MCF 10A (cell line): ENCODE results near the gene CORO7. TPM values are rescaled to one million over a fixed set of nuclear protein-coding genes. Genes with fewer than 3 reads are reported as not detected.

Source experiments
- BruUV-seq: library from RNA; stranded (reverse); fragments of 400-500 nt; replicated peaks from 2 replicates; lab custom pipeline; 2021; lab: Mats Ljungman, UMichigan
- CTCF ChIA-PET: fragments of 300-600 bp; sonication (Branson Sonifier 250); formaldehyde crosslinking; extraction: SDS; loops from one replicate; lab custom pipeline; 2021; ENCODE audit warnings: antibody characterized with exemption, inconsistent platforms; lab: Yijun Ruan, JAX
- POLR2A ChIA-PET: fragments of 300-600, 350-650 bp; sonication (Branson Sonifier 250); formaldehyde crosslinking; extraction: SDS; loops from one replicate; lab custom pipeline; 2020; ENCODE audit warnings: antibody characterized with exemption, inconsistent platforms; lab: Yijun Ruan, JAX
- DNase-seq: peaks from one replicate; pipeline ENCODE4 v3.0.0-alpha.2; 2018; ENCODE audit not compliant: unreplicated experiment
- H3K27ac Mint-ChIP-seq: one replicate; pipeline ENCODE4 v1.8.0; 2022; ENCODE audit warnings: mild to moderate bottlenecking, low read depth, mixed read lengths; ENCODE audit not compliant: unreplicated experiment
- H3K27me3 Mint-ChIP-seq: one replicate; pipeline ENCODE4 v1.8.0; 2022; ENCODE audit warnings: mixed read lengths; ENCODE audit not compliant: insufficient read depth, unreplicated experiment
- H3K36me3 Mint-ChIP-seq: one replicate; pipeline ENCODE4 v1.8.0; 2022; ENCODE audit warnings: mild to moderate bottlenecking, moderate library complexity, mixed read lengths; ENCODE audit not compliant: insufficient read depth, unreplicated experiment
- H3K4me1 Mint-ChIP-seq: one replicate; pipeline ENCODE4 v1.8.0; 2022; ENCODE audit warnings: mixed read lengths; ENCODE audit not compliant: insufficient read depth, unreplicated experiment
- H3K4me3 Mint-ChIP-seq: one replicate; pipeline ENCODE4 v1.8.0; 2022; ENCODE audit warnings: mild to moderate bottlenecking, moderate library complexity, mixed read lengths; ENCODE audit not compliant: unreplicated experiment
- H3K9me3 Mint-ChIP-seq: one replicate; pipeline ENCODE4 v1.8.0; 2022; ENCODE audit warnings: mixed read lengths; ENCODE audit not compliant: unreplicated experiment
- CTCF ChIP-seq: fragments of 200-600 bp; IDR thresholded peaks from one replicate; pipeline ENCODE4 v1.8.0; 2022; ENCODE audit warnings: antibody characterized with exemption, mild to moderate bottlenecking; ENCODE audit not compliant: unreplicated experiment
- intact Hi-C: fragments of 100-400 bp; cut with micrococcal nuclease; formaldehyde crosslinking; loops from 2 replicates; pipeline ENCODE4 v1.14.1; 2022
- total RNA-seq: library from RNA; stranded (reverse); gene quantifications from 2 replicates; pipeline ENCODE4 v1.2.3, GENCODE V29; 2022

The CORO7 gene
- total RNA-seq, 1 experiment from 2014 or later, result 20.3 TPM

DNA sequence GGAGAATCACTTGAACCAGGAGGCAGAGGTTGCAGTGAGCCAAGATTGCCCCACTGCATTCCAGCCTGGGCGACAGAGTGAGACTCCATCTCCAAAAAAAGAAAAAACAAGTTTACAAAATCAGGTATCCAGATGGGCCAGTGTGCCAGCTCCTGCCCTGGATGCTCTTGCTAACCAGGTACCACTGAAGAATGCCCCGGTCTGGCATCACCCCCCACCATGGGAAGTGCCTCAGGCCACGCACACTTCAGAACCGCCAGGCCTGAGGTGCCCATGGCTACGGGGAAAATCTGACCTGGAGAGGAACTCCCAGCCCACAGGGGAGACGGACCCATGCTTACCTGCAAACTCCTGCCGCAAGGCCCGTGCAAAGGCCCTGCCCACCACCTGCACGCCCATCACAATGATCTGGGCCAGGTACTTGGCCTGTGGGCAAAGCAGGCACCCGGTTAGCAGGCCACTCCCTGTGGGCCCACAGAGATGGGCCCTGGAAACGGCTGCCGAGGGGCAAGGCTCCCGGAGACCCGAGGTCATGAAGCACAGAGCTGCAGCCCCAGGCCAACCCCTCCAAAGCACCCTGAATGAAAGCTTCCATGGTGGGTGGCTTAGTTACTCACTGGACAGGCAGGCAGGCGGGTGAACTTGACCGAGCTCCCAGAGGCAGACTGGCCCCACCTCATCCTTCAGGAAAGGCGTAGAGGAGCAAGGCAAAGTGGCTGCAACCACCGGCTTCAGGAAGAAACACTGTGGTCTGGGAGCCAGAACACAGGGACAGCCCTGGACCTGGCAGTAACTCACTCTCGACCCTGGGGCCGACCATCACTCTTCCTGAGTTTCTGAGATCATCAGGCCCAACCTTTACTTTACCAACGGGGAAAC lies 73.3 kb downstream of the CORO7 start:
- CTCF ChIA-PET, result interaction anchor here (0.6 to 3.5 kb wide), 5 partner anchors 12 to 60 kb away, joined by 3 to 20 read pairs (median 4); no protein-coding TSS in a partner anchor
- peaks cover 2% of the 10 kb centered on the region for H3K4me1 Mint-ChIP-seq
- no peak overlapping the region for H3K4me3 Mint-ChIP-seq
- no peaks in the 10 kb centered on the region for H3K9me3 Mint-ChIP-seq
- POLR2A ChIA-PET, result interaction anchor here (0.6 kb wide), 1 partner anchor 303 kb away, joined by 3 read pairs; no protein-coding TSS in a partner anchor
- intact Hi-C loops, result no loop called here
- BruUV-seq, result no TSS peak
- DNase-seq, result no peak
- no peak for TF ChIP-seq CTCF
- peak overlapping the region; percentile 66 for H3K27ac Mint-ChIP-seq
- H3K27me3 Mint-ChIP-seq, result no peaks in the 10 kb centered on the region
- peaks cover 30% of the 10 kb centered on the region for H3K36me3 Mint-ChIP-seq

DNA sequence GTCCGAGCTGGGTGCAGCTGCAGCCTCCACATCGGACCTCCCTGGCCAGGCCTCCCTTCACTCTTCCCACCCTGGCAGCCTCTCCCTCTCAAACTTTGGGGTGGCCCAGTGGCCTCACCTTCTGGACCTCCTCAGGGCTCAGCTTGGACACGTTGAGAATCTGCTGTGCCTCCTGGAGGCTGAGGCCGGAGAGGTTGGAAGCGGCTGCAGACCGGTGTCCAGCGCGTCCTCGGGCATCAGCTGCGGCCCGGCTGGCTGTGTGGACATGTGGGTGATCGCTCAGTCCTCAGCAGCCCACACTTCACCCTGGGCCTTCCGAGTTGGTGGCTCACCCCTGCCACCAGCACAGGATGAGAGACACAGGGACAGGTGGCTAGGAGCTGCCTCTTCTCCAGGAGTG lies 75.1 kb downstream of the CORO7 start:
- Mint-ChIP-seq H3K9me3 (no peaks in the 10 kb centered on the region), H3K36me3 (peaks cover 42% of the 10 kb centered on the region), H3K27ac (no peak overlapping the region), H3K4me3 (no peak overlapping the region), H3K4me1 (no peaks in the 10 kb centered on the region), H3K27me3 (no peaks in the 10 kb centered on the region)
- intact Hi-C loops, result no loop called here
- ChIA-PET POLR2A (no interaction called here), CTCF (interaction anchor here (0.6 to 3.5 kb wide), 7 partner anchors 9 to 62 kb away, joined by 3 to 20 read pairs (median 4); no protein-coding TSS in a partner anchor)
- DNase-seq, result no peak
- no peak for TF ChIP-seq CTCF
- no TSS peak for BruUV-seq

DNA sequence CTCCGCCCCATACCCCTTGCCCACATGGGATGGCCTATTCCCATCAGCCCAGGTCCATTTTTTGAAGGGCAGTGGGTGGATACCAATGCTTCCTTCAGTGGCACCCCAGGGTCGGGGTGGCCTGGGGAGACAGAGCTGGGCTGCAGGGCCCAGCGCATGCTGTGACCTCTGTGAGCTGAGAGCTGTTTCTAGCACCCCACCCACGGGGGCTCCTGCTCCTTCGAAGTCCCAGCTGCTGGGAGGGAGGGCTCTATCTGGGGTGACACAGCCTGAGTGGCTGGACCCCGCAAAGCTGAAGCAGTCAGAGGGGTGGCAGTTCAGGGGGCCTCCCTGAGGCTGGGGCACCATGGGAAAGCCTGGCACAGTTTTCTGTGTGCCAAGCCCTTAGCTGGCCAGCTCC lies 76.0 kb downstream of the CORO7 start:
- ChIA-PET CTCF (interaction anchor here (1.3 to 3.5 kb wide), 5 partner anchors 9 to 60 kb away, joined by 3 to 20 read pairs (median 5); no protein-coding TSS in a partner anchor), POLR2A (no interaction called here)
- intact Hi-C loops, result no loop called here
- Mint-ChIP-seq H3K4me1 (no peaks in the 10 kb centered on the region), H3K27me3 (no peaks in the 10 kb centered on the region), H3K27ac (no peak overlapping the region), H3K4me3 (no peak overlapping the region), H3K36me3 (peaks cover 46% of the 10 kb centered on the region), H3K9me3 (no peaks in the 10 kb centered on the region)
- DNase-seq, result no peak
- BruUV-seq, result no TSS peak
- TF ChIP-seq CTCF, result no peak

DNA sequence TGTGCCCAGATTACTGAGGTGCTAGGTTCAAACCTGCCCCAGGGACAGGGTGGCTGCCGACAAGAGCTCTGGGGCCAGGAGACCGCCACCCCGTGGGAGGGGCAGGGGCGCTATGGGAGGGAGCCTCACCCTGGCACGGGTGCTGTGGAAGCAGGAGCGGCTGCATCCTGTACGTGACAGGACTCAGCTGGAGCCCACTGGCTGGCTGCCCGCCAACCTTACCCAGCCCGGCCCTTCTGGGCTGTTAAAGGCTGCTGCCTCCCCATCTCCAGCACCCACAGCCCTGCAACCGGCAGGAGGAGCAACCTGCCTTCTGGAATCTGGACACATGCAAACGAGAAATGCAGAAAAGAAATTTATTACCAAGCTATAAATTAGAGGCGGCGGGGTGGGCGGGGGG lies 76.5 kb downstream of the CORO7 start:
- ChIA-PET POLR2A (no interaction called here), CTCF (interaction anchor here (0.5 to 2.0 kb wide), 5 partner anchors 10 to 139 kb away, joined by 3 to 5 read pairs (median 3); no protein-coding TSS in a partner anchor)
- Mint-ChIP-seq H3K4me3 (no peak overlapping the region), H3K27ac (no peak overlapping the region), H3K27me3 (no peaks in the 10 kb centered on the region), H3K36me3 (peaks cover 50% of the 10 kb centered on the region), H3K9me3 (no peaks in the 10 kb centered on the region), H3K4me1 (no peaks in the 10 kb centered on the region)
- TF ChIP-seq CTCF, result no peak
- DNase-seq, result no peak
- intact Hi-C loops, result no loop called here
- no TSS peak for BruUV-seq
